ENCODE measurements around the gene CRELD1. TPM values are rescaled to one million over a fixed set of nuclear protein-coding genes. Genes with fewer than 3 reads are reported as not detected.

The CRELD1 gene
- total RNA-seq, 1 donor from 2014 or later, result 54.3 TPM

DNA sequence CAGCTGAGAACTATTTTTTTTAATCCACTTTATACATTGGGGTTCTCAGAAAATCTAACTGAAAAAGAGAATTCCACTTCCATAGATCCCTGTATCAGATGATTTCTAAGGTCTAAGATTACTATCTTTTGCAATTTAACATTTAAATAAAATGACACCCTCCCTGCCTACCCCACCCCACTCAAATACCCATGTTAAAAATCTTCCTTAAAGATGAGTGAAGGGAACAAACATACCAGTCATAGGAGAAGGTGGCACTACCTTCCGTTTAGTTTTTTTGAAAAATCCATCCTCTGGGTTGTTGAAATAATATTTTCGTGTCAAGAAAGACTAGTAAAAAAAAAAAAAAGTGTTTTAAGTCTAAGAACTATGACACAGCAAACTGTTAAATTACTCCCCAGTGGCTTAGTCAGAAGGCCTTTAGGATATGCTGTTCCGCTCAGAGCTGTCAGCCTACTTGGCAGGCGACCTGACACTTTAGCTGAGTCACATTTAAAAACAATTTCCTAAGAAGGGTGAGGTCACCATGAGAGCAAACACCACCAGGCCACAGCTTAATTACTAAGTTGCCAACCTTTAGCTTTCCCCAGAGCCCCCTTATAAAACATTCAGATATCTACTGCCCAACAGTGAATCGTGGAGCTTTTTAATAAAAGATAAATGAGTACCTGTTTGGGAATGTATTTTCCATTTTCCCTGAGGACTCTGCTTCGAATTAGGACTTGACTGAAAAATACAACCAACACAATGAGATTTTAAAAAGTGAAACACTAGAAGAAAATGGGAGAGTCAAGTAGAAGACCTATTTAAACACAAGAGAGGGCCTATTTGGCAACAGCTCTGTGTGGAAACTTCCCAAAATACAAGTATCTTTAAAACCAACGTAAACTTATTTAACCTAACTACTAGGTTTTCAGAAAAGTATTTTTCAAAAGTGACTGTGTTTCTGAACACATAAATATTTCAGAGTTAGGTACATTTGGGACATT is 43.4 kb downstream of the CRELD1 start:
- Histone ChIP-seq H3K9me3 (no peaks in the 10 kb centered on the region), H3K27me3 (ENCODE audit: low read depth) (no peaks in the 10 kb centered on the region), H3K27ac (peak overlapping the region; percentile 69), H3K36me3 (peaks cover 68% of the 10 kb centered on the region), H3K4me1 (peaks cover 40% of the 10 kb centered on the region), H3K4me3 (no peak overlapping the region)
- TF ChIP-seq, protein P1, sequence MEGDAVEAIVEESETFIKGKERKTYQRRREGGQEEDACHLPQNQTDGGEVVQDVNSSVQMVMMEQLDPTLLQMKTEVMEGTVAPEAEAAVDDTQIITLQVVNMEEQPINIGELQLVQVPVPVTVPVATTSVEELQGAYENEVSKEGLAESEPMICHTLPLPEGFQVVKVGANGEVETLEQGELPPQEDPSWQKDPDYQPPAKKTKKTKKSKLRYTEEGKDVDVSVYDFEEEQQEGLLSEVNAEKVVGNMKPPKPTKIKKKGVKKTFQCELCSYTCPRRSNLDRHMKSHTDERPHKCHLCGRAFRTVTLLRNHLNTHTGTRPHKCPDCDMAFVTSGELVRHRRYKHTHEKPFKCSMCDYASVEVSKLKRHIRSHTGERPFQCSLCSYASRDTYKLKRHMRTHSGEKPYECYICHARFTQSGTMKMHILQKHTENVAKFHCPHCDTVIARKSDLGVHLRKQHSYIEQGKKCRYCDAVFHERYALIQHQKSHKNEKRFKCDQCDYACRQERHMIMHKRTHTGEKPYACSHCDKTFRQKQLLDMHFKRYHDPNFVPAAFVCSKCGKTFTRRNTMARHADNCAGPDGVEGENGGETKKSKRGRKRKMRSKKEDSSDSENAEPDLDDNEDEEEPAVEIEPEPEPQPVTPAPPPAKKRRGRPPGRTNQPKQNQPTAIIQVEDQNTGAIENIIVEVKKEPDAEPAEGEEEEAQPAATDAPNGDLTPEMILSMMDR (IDR thresholded peaks at IDR 0.05), result no peak
- peak; percentile 78 for DNase-seq
- intact Hi-C loops (cut with DNase I), result no loop called here
- peak; percentile 96 to 98 for ATAC-seq

DNA sequence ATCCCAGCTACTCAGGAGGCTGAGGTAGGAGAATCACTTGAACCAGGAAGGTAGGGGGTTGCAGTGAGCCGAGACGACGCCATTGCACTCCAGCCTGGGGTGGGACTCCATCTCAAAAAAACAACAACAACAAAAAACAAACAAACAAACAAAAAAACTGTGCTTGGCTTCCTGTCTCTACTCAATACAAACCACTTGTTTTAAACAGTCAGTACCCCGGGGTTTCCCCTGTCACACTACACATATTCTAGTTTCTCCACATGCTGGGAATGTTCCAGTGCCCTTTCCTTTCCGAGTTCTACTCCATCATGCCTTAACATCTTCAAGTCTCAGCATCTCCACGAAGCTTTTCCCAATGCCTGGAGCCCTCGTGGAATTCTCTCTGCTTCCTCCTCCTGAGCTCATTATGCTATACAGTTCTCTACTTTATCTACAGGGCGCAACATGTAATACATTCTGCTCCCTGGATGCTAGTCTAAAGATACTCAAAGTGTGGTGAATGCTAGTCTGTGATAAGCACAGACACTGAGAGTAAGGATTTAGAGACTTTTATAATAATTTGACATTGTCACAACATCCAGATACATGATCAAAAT is 45.2 kb downstream of the CRELD1 start:
- intact Hi-C loops (cut with DNase I), result no loop called here
- Histone ChIP-seq H3K4me3 (no peak overlapping the region), H3K27me3 (ENCODE audit: low read depth) (no peaks in the 10 kb centered on the region), H3K4me1 (peaks cover 56% of the 10 kb centered on the region), H3K9me3 (no peaks in the 10 kb centered on the region), H3K27ac (peak overlapping the region; percentile 69), H3K36me3 (peaks cover 66% of the 10 kb centered on the region)
- DNase-seq (no peak), ATAC-seq (no peak)
- TF ChIP-seq, protein P1 (IDR thresholded peaks at IDR 0.05), result no peak

DNA sequence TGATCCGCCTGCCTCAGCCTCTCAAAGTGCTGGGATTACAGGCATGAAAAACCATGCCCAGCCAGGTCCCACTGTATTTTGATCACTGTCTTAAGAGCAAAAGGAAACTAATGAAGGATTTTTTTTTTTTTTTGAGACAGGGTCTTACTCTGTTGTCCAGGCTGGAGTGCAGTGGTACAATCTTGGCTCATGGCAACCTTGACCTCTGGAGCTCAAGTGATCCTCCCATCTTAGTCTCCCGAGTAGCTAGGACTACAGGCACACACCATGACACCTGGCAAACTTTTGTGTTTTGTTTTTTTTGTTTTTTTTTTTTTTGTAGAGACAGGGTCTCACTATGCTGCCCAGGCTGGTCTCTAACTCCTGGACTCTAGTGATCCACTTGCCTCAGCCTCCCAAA is 46.6 kb downstream of the CRELD1 start:
- ATAC-seq, result no peak
- intact Hi-C loops (cut with DNase I), result no loop called here
- H3K4me1 ChIP-seq, result peaks cover 63% of the 10 kb centered on the region
- no peak overlapping the region for H3K4me3 ChIP-seq
- no peaks in the 10 kb centered on the region for H3K27me3 ChIP-seq (ENCODE audit: low read depth)
- TF ChIP-seq, protein P1 (IDR thresholded peaks at IDR 0.05), result no peak
- DNase-seq, result no peak
- H3K36me3 ChIP-seq, result peaks cover 59% of the 10 kb centered on the region
- no peak overlapping the region for H3K27ac ChIP-seq
- no peaks in the 10 kb centered on the region for H3K9me3 ChIP-seq

DNA sequence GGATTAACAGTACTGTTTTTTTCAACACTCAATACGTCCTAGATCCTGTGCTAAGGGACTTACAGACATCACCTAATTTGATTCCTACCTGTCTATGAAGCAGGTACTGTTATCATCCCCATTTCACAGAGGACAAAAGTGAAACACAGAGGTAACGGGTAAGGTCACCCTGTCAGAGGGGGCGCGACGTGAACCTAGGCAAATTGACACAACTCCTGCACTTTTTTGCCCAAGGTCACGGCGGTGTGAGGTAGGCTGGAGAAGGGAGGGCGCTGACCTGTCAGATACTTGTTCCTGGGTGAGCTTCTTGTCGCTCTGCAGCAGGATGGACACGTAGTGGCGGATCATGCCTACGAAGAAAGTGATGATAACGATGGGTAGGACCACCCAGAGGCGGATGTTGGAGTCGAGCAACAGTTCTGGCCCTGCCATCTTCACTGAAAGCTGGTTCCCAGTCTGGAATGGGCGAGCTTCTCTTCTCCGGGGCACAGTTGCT is 52.6 kb downstream of the CRELD1 start:
- Histone ChIP-seq H3K27ac (peak overlapping the region; percentile 82), H3K4me1 (peaks cover 39% of the 10 kb centered on the region), H3K4me3 (peak overlapping the region; percentile 73), H3K9me3 (no peaks in the 10 kb centered on the region), H3K36me3 (peaks cover 27% of the 10 kb centered on the region), H3K27me3 (ENCODE audit: low read depth) (no peaks in the 10 kb centered on the region)
- TF ChIP-seq, protein P1 (IDR thresholded peaks at IDR 0.05), result no peak
- DNase-seq (no peak), ATAC-seq (peak; percentile 33 to 60)
- intact Hi-C loops (cut with DNase I), result no loop called here

DNA sequence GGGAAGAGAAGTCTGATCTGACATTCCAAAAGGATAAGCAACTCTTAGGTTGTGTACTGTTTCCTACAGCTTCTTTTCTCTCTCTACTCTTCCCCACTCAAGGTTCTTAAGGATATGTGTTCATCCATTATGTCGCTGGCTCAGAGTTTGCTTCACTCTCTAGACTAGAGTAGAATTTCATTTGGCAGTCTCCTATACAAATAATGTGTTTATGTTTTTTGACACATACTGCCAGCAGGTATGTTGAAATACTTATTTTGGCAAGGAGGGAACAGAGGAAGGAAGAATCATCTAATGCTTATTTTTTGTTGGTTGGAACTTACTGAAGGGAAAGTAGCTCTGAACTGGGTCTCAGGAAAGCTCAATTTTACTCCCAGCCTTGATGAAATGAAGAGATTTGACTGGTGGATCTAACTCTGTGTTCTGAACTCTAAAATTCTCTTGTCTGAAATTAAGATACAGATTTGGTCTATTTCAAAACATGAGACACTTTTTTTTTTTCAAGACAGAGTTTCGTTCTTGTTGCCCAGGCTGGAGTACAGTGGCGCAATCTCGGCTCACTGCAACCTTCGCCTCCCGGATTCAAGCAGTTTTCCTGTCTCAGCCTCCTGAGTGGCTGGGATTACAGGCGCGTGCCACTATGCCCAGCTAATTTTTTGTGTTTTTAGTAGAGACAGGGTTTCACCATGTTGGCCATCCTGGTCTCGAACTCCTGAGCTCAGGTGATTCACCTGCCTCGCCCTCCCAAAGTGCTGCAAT is 60.6 kb downstream of the CRELD1 start:
- TF ChIP-seq, protein P1 (IDR thresholded peaks at IDR 0.05), result no peak
- Histone ChIP-seq H3K9me3 (no peaks in the 10 kb centered on the region), H3K4me3 (no peak overlapping the region), H3K27ac (no peak overlapping the region), H3K27me3 (ENCODE audit: low read depth) (no peaks in the 10 kb centered on the region), H3K4me1 (no peaks in the 10 kb centered on the region), H3K36me3 (peaks cover 8% of the 10 kb centered on the region)
- intact Hi-C loops (cut with DNase I), result no loop called here
- DNase-seq (no peak), ATAC-seq (no peak)

All from lower lobe of right lung (tissue), 2 donors.